IMR-90 (cell line): Measurements from ENCODE around the gene NKX6-2.

ENCODE experiments used
- BHLHE40 ChIP-seq: fragments of 150-350 bp; IDR thresholded peaks from 2 replicates; pipeline ENCODE4 v1.6.1; 2016; ENCODE audit warnings: mild to moderate bottlenecking, low read depth, low read length
- CEBPB ChIP-seq: IDR thresholded peaks from 2 replicates; pipeline ENCODE4 v1.6.1; 2012; ENCODE audit warnings: low read depth, low read length, improper control_type of control experiment
- CHD1 ChIP-seq: IDR thresholded peaks from 2 replicates; pipeline ENCODE4 v1.6.1; 2012; ENCODE audit warnings: low read depth, low read length, improper control_type of control experiment
- CTCF ChIP-seq: conservative IDR thresholded peaks from 2 replicates; pipeline ENCODE4 v1.5.1; 2012; ENCODE audit warnings: mild to moderate bottlenecking, low read depth, low read length, improper control_type of control experiment
- MAFK ChIP-seq: IDR thresholded peaks from 2 replicates; pipeline ENCODE4 v1.6.1; 2012; ENCODE audit warnings: low read depth, low read length, improper control_type of control experiment
- MAZ ChIP-seq: IDR thresholded peaks from 2 replicates; pipeline ENCODE4 v1.6.1; 2012; ENCODE audit warnings: low read depth, mild to moderate bottlenecking, low read length, improper control_type of control experiment, moderate library complexity, borderline replicate concordance
- MXI1 ChIP-seq: IDR thresholded peaks from 2 replicates; pipeline ENCODE4 v1.6.1; 2012; ENCODE audit warnings: low read depth, mild to moderate bottlenecking, low read length, moderate library complexity, borderline replicate concordance
- NFE2L2 ChIP-seq: fragments of 150-350 bp; IDR thresholded peaks from 2 replicates; pipeline ENCODE4 v1.6.1; 2016; ENCODE audit warnings: low read depth, mild to moderate bottlenecking, low read length
- POLR2A ChIP-seq: IDR thresholded peaks from 2 replicates; pipeline ENCODE4 v1.6.1; 2012; ENCODE audit warnings: mild to moderate bottlenecking, low read depth, low read length
- RCOR1 ChIP-seq: IDR thresholded peaks from 2 replicates; pipeline ENCODE4 v1.6.1; 2012; ENCODE audit warnings: mild to moderate bottlenecking, low read length, improper control_type of control experiment; ENCODE audit not compliant: insufficient replicate concordance

DNA sequence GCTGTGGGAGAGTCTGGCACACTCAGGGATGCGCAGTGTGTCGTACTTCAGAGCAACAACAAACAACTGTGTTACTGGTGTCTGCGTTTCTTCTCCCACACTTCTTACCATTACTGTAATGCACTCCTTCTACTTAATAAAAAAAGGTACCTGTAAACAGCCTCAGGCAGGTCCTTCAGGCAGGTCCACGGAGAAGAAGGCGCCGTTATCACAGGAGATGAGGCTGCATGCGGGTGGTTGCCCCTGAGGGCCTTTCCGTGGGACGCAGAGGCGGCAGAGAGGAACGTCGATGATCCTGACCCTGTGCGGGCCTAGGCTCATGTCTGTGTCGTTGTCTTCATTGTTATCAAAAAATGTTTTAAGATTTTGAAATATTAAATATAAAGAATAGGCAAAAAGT is 29.4 kb downstream of the NKX6-2 start:
- TF ChIP-seq CTCF (no peak), POLR2A (no peak), MXI1 (no peak), RCOR1 (no peak), CHD1 (no peak), CEBPB (no peak), BHLHE40 (no peak), NFE2L2 (no peak), MAZ (no peak), MAFK (no peak)
